H1 (cell line): ENCODE data around the gene RGR.

Experiments used
- CTBP2 ChIP-seq: IDR thresholded peaks from 2 replicates; pipeline ENCODE4 v1.7.0; 2011; ENCODE audit warnings: borderline replicate concordance, mild to moderate bottlenecking, moderate library complexity, mixed read lengths, low read length; ENCODE audit not compliant: insufficient read depth, insufficient read length
- EZH2 ChIP-seq: fragments of 200-600 bp; sonication (generic); IDR thresholded peaks from 2 replicates; pipeline ENCODE4 v1.7.1; 2012; ENCODE audit warnings: low read depth, mild to moderate bottlenecking, moderate library complexity, low read length, inconsistent platforms; ENCODE audit not compliant: severe bottlenecking
- HDAC6 ChIP-seq: IDR thresholded peaks from one replicate; pipeline ENCODE4 v1.7.1; 2012; ENCODE audit warnings: low read depth, mild to moderate bottlenecking, inconsistent platforms, low read length, moderate library complexity
- KDM1A ChIP-seq: fragments of 200-600, 300-600 bp; sonication (generic); IDR thresholded peaks from 2 replicates; pipeline ENCODE4 v1.7.1; 2016; ENCODE audit warnings: mild to moderate bottlenecking, low read length, borderline replicate concordance
- KDM5A ChIP-seq: fragments of 200-600 bp; IDR thresholded peaks from 2 replicates; pipeline ENCODE4 v1.7.1; 2012; ENCODE audit warnings: mild to moderate bottlenecking, low read length, inconsistent platforms, mixed read lengths
- PHF8 ChIP-seq: fragments of 200-600 bp; sonication (generic); conservative IDR thresholded peaks from 2 replicates; pipeline ENCODE4 v1.7.1; 2012; ENCODE audit warnings: low read depth, mild to moderate bottlenecking, inconsistent platforms, low read length, moderate library complexity
- POLR2AphosphoS5 ChIP-seq: IDR thresholded peaks from 2 replicates; pipeline ENCODE4 v1.6.1; 2011; ENCODE audit warnings: low read depth, low read length
- RFX5 ChIP-seq: IDR thresholded peaks from 2 replicates; pipeline ENCODE4 v1.6.1; 2011; ENCODE audit warnings: low read depth, low read length, improper control_type of control experiment, borderline replicate concordance
- SIRT6 ChIP-seq: IDR thresholded peaks from one replicate; pipeline ENCODE4 v1.7.1; 2012; ENCODE audit warnings: low read length, inconsistent platforms
- TBP ChIP-seq: IDR thresholded peaks from 2 replicates; pipeline ENCODE4 v1.6.1; 2011; ENCODE audit warnings: low read depth, low read length, improper control_type of control experiment
- ZNF274 ChIP-seq: IDR thresholded peaks from 2 replicates; pipeline ENCODE4 v1.7.0; 2012; ENCODE audit warnings: low read length, borderline replicate concordance; ENCODE audit errors: extremely low read depth
- TF ChIP-seq, protein P1 (sequence below), 3 experiments: IDR thresholded peaks; 1 replicate in 2 of 3; 2 replicates in 1 of 3; pipeline versions ENCODE4 v1.5.1 to v1.6.1; 2011; ENCODE audit warnings: low read length in 3 of 3, mild to moderate bottlenecking in 3 of 3, inconsistent platforms in 2 of 3, low read depth in 1 of 3, moderate library complexity in 1 of 3; ENCODE audit not compliant: insufficient read depth in 1 of 3; ENCODE audit errors: control extremely low read depth in 1 of 3

DNA sequence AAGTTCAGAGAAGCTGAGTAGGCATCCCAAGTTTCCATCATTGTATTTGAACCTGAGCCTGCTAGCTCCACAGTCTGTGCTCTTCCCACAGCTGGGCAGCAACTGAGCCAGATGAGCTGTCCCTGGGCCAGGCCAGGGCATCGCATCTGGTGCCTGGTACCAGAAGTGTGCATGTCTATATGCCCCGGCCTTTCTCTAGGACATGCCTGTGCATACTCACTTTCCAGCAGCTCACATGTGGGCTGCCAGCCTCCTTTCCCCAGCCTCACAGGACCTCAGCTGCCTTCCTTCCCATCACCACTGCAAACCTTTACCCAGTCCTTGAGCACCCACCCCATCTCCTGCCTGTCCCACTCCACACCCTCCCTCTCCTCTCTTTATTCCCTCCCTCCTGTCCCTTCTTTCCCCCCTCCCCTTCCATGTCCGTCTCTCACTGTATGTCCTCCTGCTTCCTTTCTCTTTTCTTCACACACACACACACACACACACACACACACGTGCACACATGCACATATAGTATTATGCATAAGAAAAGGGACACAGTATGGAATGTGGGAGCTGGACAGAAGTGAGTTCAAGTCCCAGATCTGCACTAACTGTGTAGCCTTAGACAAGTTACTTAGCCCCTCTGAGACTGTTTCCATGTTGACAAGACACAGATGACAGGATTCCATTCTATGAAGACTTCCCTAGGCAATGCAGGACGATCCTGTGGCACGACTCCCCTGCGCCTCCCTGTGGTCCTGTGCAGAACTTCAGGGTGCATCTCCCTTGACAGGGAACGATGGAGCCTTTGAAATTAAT, 39.6 kb upstream of the RGR start:
- TF ChIP-seq POLR2AphosphoS5 = no peak
- no peak for TF ChIP-seq TBP
- no peak for TF ChIP-seq KDM1A
- TF ChIP-seq ZNF274 = no peak
- no peak for TF ChIP-seq EZH2
- TF ChIP-seq, protein P1, sequence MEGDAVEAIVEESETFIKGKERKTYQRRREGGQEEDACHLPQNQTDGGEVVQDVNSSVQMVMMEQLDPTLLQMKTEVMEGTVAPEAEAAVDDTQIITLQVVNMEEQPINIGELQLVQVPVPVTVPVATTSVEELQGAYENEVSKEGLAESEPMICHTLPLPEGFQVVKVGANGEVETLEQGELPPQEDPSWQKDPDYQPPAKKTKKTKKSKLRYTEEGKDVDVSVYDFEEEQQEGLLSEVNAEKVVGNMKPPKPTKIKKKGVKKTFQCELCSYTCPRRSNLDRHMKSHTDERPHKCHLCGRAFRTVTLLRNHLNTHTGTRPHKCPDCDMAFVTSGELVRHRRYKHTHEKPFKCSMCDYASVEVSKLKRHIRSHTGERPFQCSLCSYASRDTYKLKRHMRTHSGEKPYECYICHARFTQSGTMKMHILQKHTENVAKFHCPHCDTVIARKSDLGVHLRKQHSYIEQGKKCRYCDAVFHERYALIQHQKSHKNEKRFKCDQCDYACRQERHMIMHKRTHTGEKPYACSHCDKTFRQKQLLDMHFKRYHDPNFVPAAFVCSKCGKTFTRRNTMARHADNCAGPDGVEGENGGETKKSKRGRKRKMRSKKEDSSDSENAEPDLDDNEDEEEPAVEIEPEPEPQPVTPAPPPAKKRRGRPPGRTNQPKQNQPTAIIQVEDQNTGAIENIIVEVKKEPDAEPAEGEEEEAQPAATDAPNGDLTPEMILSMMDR (IDR thresholded peaks at IDR 0.05; ENCODE audit: control extremely low read depth in 1 of 3, insufficient read depth in 1 of 3, low read depth in 1 of 3, low read length in 3 of 3) = peak; percentile 93 to 97 (median 93)
- no peak for TF ChIP-seq PHF8
- no peak for TF ChIP-seq SIRT6
- TF ChIP-seq CTBP2 = no peak
- TF ChIP-seq RFX5 = no peak
- TF ChIP-seq KDM5A = no peak
- TF ChIP-seq HDAC6 = no peak
